ENCODE measurements around the gene PLCB4.

DNA sequence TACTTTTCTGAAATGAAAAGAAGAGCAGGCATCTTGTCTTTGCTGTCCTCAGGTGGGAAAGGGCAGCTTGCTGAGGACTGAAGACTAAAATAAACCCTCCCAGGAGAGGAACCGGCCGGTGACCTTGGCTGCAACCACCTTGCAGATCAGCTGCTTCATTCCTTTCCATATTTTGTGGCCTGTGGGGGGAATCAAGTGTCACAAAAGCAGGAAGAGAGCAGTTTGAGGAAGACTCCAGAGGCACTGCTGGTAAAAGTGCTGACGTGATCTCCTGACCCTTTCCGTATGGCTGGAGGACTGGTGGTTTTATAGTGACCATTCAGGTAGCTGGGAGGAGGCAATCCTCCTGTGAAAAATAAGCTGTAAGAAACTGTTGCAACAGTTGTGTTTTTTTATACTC is 157.0 kb downstream of the PLCB4 start:
- TF ChIP-seq, protein P1, sequence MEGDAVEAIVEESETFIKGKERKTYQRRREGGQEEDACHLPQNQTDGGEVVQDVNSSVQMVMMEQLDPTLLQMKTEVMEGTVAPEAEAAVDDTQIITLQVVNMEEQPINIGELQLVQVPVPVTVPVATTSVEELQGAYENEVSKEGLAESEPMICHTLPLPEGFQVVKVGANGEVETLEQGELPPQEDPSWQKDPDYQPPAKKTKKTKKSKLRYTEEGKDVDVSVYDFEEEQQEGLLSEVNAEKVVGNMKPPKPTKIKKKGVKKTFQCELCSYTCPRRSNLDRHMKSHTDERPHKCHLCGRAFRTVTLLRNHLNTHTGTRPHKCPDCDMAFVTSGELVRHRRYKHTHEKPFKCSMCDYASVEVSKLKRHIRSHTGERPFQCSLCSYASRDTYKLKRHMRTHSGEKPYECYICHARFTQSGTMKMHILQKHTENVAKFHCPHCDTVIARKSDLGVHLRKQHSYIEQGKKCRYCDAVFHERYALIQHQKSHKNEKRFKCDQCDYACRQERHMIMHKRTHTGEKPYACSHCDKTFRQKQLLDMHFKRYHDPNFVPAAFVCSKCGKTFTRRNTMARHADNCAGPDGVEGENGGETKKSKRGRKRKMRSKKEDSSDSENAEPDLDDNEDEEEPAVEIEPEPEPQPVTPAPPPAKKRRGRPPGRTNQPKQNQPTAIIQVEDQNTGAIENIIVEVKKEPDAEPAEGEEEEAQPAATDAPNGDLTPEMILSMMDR (conservative IDR thresholded peaks at IDR 0.05; ENCODE audit: low read depth in 2 of 2), result no peak
- TF ChIP-seq EZH2phosphoT487 (IDR thresholded peaks at IDR 0.05; ENCODE audit: unreplicated experiment) (no peak), POLR2AphosphoS5 (IDR thresholded peaks at IDR 0.05; ENCODE audit: low read depth) (no peak), ZNF114 (CRISPR knock-in tag; IDR thresholded peaks at IDR 0.05) (no peak), CREB1 (CRISPR knock-in tag; IDR thresholded peaks at IDR 0.05; ENCODE audit: low read depth) (no peak), EZH2 (IDR thresholded peaks at IDR 0.05; ENCODE audit: low read depth, unreplicated experiment) (no peak), STAT1 (IDR thresholded peaks at IDR 0.05; ENCODE audit: unreplicated experiment) (no peak)
- TF ChIP-seq, protein P2, sequence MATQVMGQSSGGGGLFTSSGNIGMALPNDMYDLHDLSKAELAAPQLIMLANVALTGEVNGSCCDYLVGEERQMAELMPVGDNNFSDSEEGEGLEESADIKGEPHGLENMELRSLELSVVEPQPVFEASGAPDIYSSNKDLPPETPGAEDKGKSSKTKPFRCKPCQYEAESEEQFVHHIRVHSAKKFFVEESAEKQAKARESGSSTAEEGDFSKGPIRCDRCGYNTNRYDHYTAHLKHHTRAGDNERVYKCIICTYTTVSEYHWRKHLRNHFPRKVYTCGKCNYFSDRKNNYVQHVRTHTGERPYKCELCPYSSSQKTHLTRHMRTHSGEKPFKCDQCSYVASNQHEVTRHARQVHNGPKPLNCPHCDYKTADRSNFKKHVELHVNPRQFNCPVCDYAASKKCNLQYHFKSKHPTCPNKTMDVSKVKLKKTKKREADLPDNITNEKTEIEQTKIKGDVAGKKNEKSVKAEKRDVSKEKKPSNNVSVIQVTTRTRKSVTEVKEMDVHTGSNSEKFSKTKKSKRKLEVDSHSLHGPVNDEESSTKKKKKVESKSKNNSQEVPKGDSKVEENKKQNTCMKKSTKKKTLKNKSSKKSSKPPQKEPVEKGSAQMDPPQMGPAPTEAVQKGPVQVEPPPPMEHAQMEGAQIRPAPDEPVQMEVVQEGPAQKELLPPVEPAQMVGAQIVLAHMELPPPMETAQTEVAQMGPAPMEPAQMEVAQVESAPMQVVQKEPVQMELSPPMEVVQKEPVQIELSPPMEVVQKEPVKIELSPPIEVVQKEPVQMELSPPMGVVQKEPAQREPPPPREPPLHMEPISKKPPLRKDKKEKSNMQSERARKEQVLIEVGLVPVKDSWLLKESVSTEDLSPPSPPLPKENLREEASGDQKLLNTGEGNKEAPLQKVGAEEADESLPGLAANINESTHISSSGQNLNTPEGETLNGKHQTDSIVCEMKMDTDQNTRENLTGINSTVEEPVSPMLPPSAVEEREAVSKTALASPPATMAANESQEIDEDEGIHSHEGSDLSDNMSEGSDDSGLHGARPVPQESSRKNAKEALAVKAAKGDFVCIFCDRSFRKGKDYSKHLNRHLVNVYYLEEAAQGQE (IDR thresholded peaks at IDR 0.05; ENCODE audit: unreplicated experiment), result no peak

Data from GM23338 (cell line).